ENCODE measurements around the gene VPS26B.

DNA sequence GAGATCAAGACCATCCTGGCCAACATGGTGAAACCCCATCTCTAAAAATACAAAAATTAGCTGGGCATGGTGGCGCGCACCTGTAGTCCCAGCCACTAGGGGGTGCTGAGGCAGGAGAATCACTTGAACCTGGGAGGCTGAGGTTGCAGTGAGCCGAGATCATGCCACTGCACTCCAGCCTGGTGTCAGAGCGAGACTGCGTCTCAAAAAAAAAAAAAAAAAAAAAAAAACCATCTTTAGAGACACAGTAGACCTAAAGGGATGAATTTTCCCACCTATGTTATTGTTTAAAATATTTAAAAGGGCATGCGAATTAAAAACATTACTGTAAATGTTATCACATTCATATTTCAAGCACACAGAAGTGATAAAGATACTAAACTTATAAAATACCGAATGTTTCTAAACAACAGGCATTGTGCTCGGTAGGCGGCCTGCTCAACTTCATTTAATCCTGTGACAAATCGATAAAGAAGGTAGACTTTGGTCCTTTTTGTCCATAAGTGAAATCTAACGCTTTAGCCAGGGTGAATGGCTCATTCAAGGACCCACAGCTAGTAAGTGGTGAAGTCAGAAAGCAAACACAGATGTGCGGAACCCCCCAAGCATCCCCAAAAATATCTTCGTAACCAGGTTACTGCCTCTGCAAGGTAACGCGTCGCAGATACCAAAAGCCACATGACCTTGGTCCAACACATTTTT lies 16.8 kb upstream of the VPS26B start:
- TF ChIP-seq, protein P1, sequence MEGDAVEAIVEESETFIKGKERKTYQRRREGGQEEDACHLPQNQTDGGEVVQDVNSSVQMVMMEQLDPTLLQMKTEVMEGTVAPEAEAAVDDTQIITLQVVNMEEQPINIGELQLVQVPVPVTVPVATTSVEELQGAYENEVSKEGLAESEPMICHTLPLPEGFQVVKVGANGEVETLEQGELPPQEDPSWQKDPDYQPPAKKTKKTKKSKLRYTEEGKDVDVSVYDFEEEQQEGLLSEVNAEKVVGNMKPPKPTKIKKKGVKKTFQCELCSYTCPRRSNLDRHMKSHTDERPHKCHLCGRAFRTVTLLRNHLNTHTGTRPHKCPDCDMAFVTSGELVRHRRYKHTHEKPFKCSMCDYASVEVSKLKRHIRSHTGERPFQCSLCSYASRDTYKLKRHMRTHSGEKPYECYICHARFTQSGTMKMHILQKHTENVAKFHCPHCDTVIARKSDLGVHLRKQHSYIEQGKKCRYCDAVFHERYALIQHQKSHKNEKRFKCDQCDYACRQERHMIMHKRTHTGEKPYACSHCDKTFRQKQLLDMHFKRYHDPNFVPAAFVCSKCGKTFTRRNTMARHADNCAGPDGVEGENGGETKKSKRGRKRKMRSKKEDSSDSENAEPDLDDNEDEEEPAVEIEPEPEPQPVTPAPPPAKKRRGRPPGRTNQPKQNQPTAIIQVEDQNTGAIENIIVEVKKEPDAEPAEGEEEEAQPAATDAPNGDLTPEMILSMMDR (IDR thresholded peaks at IDR 0.05), result peak; percentile 46 to 78 (median 55)
- no peak for TF ChIP-seq POLR2AphosphoS5 (IDR thresholded peaks at IDR 0.05)
